CD4-positive, alpha-beta T cell treated with Interferon gamma for 1 hour (primary cell): ENCODE measurements around the gene TRIO.

Source experiments
- DNase-seq: peaks from one replicate; pipeline ENCODE4 v3.0.0-alpha.2; 2020

The TRIO gene

DNA sequence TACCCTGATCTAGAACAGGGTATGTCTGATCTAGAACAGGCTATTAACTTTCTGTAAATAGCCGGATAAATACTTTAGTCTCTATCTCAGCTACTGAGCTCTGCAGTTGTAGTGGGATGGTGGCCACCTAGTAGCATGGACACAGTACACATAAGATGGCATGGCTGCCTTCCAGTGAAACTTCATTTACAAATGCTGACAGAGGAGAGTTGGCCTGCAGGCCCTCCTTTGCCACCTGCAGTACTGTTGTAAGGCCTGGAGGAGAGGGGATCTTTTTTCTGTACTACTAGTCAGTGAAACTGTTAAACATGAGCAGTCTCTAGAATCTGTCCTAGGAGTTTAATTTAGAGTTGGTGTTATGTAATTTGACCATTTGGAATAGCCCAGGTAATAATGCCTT, 86.0 kb downstream of the TRIO start:
- DNase-seq: no peak

DNA sequence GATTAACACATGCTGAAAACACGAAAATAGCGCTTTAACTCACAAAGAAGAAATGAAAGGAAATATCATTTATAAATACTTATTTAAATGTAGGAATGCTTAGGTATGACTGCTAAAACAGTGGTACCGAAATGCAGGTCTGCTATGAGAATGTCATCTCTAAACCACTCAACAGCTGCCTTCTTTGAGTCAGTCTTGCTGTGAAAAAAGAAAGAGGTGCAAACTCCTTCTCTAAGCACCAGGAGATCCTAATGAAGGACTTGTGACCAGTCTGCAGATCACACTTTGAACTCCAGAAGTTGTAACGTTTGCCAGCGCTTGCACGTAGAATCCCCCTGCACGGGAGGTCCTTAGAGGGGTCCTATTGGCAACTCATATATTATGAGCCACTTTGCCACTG, 86.6 kb downstream of the TRIO start:
- no peak for DNase-seq

DNA sequence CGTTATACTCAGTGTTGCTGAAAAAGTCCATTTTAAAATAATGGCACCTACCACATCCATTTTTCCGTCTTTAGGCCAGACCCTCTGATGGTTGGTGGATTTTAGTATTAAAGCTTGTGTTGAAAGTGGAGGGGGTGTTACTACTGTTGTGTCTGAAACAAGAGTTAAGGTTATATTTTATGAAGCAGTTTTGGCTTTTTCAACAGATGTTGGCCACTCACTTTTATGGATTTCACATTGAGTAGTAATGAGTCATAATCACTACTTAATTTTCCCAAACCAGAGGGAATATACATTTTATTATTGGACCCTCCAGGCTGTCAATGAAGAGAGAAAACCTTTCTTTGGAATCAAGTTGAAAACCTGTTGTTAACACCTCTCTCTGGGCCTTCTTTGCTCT, 88.0 kb downstream of the TRIO start:
- no peak for DNase-seq

DNA sequence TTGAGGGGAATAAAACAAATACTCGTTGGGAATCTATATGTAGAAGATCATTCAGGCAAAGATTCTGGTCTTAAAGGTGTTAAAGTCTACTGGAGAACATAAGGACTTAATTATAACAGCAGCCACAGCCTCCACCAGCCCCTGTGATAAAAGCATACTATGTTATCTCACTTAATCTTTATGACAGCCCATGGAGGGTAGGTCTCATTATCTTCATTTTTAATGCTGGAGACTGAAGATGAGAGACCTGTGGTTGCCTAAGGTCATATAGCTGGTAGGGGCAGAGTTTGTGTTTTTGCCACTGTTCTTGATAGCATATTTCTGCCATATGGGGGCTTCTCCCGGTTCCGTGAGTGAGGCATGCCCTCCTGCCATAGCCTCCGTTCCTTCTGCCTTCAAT, 88.7 kb downstream of the TRIO start:
- no peak for DNase-seq

DNA sequence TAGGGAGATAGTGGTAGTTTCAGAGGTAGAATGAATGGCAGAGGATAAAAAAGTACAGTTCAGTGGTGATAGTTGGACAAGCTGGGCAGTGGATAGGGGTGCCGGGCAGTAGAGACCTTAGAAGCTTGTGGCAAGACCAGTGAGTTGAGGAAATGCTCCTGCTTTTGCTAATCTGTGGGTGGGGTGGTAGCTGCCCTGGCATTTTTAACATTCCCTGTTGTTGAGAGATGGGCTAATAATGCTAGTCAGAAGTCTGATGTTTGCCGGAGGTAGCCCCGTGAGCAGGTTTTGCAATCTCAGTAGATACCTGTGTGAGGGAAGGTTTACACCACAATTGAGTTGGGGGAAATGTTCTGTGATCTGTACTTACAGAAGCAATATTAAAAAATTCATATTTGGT, 91.1 kb downstream of the TRIO start:
- DNase-seq: no peak

DNA sequence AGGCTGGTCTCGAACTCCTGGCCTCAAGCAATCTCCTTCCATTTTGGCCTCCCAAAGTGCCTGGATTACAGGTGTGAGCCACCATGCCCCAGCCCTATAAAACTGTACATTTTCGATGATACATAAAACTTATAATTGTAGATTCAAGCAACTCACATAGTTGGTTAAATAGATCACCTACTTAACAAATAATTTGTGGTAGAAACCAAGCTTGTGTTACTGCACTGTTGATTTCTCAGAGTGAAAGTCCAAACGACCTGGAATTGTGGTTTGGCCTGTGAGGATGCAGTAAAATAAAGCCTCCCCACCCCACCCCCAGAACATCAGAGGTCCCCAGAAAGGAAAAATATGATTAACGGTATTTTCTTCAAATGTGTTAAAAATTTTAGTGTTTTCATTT, 92.7 kb downstream of the TRIO start:
- no peak for DNase-seq

DNA sequence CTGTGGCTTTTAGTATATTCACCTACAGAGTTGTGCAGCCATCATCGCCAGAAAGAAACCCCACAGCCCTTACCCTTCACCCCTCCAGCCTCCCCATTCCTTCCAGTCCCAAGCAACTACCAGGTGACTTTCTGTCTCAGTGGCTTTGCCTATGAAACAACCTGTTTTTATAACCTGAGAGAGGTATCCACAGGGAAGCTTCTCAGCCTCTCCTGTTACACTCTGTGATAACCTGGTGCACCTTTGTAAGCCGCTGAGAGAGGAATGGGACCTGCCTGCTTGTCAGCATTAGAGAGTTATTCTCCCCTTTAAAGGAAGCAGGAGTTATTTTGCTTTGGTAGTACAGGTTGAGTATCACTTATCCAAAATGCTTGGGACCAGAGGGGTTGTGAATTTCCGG, 93.6 kb downstream of the TRIO start:
- no peak for DNase-seq

DNA sequence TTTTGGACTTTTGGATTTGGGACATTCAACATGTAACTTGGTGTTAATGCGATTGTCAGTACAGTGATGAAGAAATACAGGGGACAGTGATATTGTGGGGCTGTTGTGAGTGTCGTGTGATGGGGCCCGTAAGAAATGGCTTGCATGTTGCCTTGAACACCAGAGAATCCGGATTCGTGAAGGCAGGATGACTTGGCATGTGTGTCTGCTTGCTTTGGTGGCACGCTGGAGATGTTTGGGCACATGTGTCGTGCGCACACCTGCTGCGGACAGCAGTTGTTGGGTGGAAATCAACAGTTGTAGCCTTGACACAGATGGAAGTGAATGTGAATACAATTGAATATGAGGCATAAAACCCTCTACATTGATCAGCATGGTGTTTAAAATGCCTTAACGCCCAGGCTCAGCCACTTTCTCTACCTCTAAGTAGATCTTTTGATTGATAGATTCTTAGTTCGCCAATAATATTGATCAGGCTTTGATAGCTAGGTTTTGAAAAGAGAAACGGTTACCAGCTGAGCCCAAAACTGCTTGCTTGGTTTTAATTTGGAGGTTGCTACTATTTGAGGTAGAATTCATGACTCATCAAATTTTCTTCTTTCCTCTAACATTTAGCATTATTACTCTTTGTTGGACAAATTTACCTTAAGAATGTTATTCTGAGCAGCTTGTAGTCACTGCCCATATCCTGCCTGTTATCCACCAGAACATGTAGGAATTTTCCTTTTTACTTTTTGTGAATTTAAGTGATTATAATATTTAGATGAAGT, 94.4 kb downstream of the TRIO start:
- no peak for DNase-seq

DNA sequence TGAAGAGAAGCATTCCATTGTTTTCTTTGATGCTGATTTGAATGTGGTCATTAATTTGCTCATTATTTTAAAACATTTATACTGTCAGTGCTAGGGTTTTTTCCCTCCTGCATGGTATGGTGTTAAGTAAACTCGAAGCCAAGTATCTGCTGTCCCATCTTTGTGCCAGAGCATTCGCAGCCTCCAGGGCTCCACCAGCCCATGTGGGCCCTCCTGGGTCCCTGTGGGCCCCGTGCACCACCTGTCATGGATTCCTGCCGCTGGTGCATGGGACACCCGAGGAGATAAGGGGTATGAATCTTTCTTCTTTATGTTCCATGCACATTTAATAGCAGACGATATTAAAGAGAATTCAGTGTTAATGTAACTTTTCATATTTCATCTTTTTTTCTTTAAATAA, 95.1 kb downstream of the TRIO start:
- no peak for DNase-seq

DNA sequence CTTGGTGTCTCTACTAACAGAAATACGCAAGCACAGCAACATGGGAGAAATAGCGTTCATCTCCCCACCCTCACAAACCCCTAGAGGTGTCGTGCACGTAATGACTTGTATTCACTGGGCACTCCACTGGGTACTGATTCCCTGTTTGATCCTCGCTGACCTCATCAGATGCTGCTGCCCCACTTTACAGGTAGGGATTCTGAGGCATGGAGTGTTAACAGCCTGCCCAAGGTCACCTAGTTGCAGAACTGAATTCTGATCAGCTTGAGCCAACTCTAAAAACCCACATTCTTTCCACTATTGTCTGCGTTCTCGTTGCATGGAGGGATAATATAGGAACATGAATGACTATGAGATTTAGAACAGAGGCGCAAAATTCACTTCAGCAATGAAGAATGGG, 96.3 kb downstream of the TRIO start:
- no peak for DNase-seq

DNA sequence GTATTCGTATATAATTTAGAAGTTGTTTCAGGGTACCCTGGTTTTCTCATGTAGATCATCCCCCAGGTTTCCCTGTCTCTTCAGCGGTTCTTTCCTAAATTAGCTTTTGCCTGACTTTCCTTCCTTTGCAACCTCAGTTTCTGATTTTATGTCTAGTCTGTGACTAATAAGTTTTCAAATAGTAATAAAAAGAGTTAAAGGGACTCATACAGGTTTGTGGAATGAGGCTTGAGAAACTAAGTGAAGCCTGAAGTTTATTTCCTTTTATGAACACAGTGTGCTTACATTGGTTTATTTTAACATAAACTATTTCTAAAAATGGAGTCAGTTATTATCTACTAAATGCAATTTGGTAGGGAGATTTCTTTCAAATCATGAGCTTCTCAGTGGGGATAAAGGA, 96.8 kb downstream of the TRIO start:
- no peak for DNase-seq

DNA sequence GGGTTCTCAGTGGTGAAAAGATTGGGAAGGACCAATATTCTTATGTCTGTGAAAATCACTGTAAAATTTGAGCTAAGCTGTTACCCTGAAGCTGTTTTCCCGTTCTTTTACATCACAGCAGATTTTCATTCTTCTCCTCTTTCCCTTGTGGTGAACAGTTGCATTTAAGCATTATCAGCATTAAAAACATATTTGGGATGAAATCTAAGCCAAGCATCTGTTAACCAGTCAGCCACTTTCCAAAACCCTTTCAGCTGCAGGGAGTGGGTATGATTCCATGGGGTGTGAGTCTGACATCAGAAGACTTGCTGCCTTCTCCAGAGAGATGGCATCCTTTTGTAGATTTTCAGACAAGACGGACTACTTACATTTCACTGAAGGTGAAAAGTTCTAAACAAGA, 97.2 kb downstream of the TRIO start:
- no peak for DNase-seq

DNA sequence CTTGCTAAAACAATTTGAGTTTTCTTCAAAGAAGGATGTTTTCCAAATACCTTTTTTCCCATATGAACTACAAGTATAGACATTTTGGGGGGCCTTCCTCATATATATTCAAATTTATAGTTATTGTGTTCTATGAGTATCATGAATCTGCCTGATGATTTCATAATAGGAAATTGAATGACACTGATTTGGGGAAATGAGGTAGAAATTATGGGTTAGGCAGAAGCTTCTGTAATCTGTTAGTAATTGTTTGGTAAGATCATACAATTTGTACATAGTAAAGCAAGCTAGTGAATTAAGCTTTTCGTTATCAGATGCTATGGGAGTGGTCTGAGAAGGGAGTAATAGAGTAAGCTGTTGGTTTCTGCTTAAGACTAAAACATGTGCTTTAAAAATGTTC, 98.0 kb downstream of the TRIO start:
- no peak for DNase-seq

DNA sequence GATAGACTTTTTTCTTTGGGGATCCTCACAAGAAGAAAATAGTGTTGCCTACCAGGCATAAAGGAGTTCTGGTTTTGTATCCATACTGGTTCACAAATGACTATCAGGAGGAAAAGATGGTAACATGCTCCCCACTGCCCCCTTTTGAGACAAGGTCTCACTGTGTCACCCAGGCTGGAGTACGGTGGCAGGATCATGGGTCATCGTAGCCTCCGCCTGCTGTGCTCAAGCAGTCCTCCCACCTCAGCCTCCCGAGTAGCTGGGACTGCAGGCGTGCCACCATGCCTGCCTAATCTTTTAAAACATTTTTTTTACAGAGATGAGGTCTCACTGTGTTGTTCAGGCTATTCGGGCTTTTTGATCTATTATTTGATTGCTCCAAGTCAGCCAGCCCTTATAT, 99.3 kb downstream of the TRIO start:
- DNase-seq: no peak

DNA sequence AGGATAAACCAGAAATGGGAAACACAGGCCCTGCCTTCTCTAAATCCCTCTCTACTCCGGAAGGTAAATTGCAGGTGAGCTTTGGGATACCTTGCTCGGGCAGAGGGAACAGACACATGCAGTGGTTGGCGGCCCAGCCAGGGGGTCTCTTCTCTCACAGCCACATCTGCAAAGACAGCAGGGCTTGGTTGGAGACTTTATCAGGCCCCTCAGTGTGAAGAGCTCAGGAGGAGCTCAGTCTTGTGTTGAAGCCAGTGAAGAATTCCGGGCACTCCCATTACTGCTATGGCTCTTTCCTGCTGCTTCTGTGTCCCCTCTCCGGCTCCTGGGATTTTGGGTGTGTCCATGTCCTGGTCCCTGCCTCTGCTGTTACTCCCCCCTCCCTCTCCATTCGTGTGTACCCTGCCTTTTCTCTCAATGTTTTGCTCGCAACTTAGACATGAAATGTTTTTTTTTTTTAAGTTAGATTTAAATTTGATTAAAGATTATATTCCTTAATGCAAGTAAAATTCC, 99.8 kb downstream of the TRIO start:
- no peak for DNase-seq

DNA sequence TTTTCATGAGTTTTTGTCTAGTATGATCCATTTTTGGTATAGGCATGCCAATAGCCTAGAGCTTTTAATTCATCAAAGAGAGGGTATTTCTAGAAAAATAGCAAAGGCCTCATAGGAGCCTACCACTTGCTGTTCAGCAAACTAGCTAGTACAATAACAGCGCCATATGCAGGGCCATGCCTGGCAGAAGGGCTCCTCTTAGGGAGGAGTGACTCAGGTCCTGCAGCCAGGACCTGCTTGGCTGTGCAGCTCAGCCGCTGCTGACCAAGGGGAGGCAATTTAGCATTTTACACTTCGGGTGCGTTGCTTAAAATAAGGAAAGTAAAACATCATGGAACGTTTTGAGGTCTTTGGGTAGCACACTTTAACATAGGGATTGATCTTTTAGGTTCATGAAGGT, 100.6 kb downstream of the TRIO start:
- DNase-seq: no peak

DNA sequence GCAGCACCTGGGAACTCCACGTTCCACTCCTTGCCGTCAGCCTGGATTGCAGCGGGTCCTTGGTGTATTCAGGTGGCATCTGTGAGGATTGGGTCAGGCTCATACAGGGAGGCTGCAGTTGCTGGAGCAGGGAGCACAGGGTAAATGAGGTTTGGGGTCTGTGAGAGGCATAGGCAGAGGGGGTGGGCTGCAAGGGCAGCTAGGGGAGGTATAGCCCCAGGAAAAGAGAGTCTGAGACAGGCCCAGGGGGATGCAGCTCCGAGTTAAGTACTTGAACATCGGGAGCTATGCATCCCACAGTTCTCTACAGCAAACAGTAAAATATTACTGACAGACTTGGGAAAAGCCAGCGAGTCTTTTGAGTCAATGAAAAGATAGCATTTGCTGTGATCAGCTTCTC, 101.6 kb downstream of the TRIO start:
- DNase-seq: no peak

DNA sequence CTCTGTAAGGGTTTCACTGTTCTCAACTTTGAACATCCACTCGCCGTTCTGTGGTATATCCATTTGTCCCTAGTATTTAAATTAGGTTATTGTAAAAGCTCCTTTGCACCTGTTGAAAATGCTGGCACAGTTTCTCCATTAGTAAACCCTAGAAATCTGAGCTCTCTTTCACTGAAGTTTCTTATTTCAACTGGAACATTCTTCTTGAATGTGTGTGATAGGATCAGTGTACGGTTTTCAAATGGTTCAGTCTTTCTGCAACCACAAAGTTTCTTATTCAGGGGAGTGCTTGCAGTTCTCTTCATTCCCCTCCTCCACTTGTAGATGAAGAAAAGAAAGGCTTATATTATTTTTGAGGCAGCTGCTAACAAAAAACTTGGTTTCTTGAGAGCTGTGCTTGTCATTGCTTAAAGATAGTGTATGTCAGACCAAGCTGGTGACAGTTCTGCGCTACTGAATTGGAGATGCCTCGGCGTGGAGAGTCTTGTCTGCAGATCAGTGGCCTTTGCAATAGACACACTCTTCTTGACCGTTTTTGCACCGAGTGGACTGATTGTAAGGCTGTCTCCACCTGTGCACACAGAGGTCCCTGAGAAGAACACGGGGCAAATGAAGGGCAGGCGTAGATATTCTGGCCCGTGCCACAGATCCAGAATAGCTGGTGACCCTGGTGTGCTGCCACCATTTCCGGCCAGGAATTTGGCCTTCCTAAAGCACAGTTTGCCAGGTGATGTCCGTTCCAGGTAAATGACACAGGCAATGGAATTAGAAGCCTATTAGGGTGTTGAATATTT, 102.2 kb downstream of the TRIO start:
- no peak for DNase-seq

DNA sequence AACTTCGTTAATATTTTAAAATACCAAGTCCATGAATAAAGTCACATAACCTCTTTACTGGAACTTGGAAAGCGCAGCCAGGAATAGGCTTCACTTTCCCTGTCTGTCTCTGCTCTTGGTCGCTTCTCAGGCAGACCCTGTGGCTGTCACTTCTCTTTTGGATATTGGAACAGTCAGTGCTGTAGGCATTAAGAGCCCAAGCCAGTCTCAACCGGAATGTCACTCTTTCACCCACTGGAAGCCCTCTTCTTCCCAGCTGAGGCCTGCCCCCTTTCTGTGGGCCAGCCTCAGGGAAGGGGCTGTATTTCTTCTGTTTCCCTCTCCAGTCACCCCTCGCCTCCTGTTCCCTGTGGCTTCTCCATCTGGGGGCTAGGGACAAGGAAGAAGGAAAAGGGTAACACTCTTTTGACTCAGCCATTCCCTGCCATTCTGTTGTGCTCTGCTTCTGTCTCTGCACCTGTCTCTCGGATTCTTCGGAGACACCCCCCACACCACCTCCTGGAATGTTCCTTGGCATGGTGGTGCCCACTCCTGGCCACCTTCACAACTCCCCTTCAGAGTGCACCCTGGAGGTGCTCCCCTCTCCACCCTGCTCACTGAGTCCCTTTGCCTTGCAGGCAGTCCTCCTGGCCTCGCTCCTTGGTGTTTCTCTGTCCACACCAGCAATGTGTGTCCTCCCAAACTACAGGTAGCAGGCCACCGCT, 103.4 kb downstream of the TRIO start:
- DNase-seq: no peak

DNA sequence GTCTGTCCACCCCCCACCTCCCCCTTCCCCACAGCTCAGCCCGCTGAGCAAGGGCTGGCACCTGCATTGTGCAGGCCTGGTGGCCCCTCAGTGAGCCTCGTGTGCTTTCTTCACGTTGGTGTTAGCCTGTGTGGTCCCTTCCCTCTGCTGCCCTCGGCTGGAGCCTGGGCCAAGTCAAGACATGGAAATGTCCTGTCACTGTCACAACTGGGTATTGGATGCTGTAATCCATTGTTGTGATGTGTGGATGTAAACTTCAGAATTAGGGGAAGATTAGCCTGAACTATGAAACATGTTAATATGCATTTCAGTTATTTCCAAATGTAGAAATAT, 103.9 kb downstream of the TRIO start:
- DNase-seq: no peak

DNA sequence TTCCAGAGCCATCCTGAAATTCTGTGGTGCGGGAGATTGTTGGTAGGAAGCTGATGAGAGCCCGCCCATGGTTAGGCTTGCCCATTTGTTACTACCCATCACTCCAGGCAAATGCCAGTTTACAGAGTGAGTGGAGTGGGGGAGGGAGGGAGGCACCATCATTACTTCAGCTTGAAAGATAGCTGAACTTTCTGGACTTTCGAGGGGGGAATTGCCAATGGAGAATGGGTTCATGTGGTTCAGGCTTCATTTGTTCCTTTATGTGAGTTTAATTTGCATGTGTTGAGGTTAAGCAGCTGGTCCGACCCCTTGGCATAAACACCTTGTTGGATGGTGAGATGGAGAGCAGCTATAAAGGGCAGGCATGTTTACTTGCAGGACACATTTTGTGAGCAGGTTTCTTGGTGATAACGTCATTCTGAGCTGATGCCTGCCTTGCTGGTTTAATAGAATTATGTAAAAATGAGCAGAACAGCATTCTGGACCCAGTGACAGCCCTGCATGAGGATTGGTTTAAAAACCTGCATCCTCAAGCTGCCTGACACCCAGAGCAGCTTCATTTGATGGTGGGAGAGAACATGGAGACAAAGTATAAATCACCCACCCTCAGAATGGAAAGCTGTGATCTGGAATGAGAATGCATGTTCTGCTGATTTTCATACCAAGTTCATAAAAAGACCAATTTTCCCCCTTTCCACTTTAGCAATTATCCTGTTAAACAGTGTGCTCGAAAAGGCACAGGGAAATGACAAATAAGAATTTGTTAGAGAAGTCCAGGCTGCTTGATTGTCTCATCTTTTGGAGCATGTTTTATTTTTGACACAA, 106.3 kb downstream of the TRIO start:
- no peak for DNase-seq

DNA sequence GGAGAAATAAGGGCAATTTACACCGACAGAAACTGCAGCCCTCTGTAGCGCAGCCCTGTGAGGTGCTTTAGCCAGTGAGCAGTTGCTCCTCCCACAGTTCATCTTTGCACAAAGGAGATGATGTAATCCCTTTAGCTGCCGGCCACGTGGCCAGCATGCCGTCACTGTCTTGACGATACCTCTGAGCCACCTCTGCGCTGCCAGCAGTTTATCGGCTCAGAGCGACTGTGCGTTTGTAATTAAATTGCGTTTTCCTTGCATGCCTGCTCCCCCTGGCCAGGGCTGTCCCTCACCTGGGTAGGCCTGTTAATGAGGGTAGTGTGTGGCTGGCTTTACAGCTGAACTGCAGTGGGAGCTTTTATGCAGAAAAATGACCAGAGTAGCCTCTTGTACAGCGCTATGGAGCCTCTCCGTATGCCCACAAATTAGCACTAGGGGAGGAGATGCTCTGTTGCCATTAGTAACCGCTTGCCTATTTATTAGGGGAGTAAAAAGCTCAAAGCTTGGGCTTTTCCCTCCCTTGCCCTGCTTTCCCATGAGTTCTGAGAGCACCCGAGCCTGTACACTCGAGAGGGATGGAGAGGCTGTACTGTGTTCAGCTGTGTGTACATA, 107.0 kb downstream of the TRIO start:
- DNase-seq: no peak
